GM21528 (cell line): ENCODE data around the gene CHMP1B.

ENCODE experiments used
- ATAC-seq: cut with Tn5 transposase; IDR thresholded peaks from one replicate; pipeline ENCODE4 v1.9.1; 2021; ENCODE audit warnings: mild to moderate bottlenecking, moderate library complexity; ENCODE audit not compliant: unreplicated experiment, low FRiP score

CHMP1B gene

GRCh38 chr18:11865071-11865470 lies 13.9 kb downstream of the CHMP1B start:
- ATAC-seq: no peak

- no peak for ATAC-seq
Observed at GRCh38 chr18:11866329-11866728, 15.1 kb downstream of the CHMP1B start.

- ATAC-seq: no peak
Observed at GRCh38 chr18:11866764-11867163, 15.6 kb downstream of the CHMP1B start.

- no peak for ATAC-seq
Observed at GRCh38 chr18:11868230-11868629, 17.0 kb downstream of the CHMP1B start.

GRCh38 chr18:11871501-11871900 lies 20.3 kb downstream of the CHMP1B start:
- ATAC-seq: no peak

GRCh38 chr18:11872479-11873136 lies 21.4 kb downstream of the CHMP1B start:
- ATAC-seq: no peak

- ATAC-seq: no peak
Observed at GRCh38 chr18:11873670-11874340, 22.6 kb downstream of the CHMP1B start.

- no peak for ATAC-seq
Observed at GRCh38 chr18:11874676-11875075, 23.5 kb downstream of the CHMP1B start.

GRCh38 chr18:11877497-11878135 lies 26.4 kb downstream of the CHMP1B start:
- no peak for ATAC-seq

GRCh38 chr18:11880586-11881304 lies 29.5 kb downstream of the CHMP1B start:
- ATAC-seq: no peak

- ATAC-seq: no peak
Observed at GRCh38 chr18:11882636-11883035, 31.4 kb downstream of the CHMP1B start.

GRCh38 chr18:11883153-11883552 lies 31.9 kb downstream of the CHMP1B start:
- ATAC-seq: peak; percentile 74

- no peak for ATAC-seq
Observed at GRCh38 chr18:11884396-11885030, 33.3 kb downstream of the CHMP1B start.

GRCh38 chr18:11885278-11885947 lies 34.2 kb downstream of the CHMP1B start:
- ATAC-seq: no peak

- ATAC-seq: no peak
Observed at GRCh38 chr18:11886577-11887110, 35.4 kb downstream of the CHMP1B start.

GRCh38 chr18:11887328-11888128 lies 36.3 kb downstream of the CHMP1B start:
- ATAC-seq: no peak

GRCh38 chr18:11888726-11889125 lies 37.5 kb downstream of the CHMP1B start:
- ATAC-seq: no peak

GRCh38 chr18:11889284-11889683 lies 38.1 kb downstream of the CHMP1B start:
- no peak for ATAC-seq

- no peak for ATAC-seq
Observed at GRCh38 chr18:11891737-11892136, 40.5 kb downstream of the CHMP1B start.
